GM12873 (cell line): Measurements from ENCODE around the gene GUF1.

Experiments
- TF ChIP-seq, protein P1 (sequence below): IDR thresholded peaks from 2 replicates; pipeline ENCODE4 v1.5.1; 2012; ENCODE audit warnings: low read depth, mild to moderate bottlenecking, moderate library complexity, low read length, control low read depth; ENCODE audit not compliant: insufficient read depth; ENCODE audit errors: missing control alignments

The GUF1 gene

DNA sequence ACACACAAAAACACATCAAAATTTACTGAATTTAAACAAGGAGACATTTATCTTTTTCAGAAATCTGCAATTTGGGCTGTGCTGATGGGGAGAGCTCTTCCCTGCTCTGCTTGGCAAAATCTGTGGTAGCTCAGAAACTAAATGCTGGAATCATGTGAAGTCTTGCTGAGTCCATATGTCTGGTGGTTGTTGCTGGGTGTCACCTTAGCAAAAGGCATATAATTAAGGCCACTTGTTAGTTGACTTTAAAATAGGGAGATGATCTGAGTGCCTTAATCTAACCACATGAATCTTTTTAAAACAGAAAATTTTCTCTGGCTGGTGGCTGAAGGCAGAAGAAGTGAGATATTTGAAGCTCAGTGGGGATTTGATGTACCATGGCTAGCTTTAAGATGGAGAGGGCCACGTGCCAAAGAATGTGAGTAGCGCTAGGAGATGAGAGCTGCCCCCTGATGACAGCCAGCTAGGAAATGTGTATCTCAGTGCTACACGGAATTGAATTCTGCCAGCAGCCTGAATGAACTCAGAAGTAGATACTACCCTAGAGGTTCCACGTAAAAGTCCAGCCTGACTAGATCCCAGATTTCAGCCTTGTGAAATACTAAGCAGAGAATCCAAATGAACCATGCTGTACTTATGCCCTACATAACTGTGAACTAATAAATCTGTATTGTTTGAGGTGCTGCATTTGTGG, 7.6 kb upstream of the GUF1 start:
- TF ChIP-seq, protein P1, sequence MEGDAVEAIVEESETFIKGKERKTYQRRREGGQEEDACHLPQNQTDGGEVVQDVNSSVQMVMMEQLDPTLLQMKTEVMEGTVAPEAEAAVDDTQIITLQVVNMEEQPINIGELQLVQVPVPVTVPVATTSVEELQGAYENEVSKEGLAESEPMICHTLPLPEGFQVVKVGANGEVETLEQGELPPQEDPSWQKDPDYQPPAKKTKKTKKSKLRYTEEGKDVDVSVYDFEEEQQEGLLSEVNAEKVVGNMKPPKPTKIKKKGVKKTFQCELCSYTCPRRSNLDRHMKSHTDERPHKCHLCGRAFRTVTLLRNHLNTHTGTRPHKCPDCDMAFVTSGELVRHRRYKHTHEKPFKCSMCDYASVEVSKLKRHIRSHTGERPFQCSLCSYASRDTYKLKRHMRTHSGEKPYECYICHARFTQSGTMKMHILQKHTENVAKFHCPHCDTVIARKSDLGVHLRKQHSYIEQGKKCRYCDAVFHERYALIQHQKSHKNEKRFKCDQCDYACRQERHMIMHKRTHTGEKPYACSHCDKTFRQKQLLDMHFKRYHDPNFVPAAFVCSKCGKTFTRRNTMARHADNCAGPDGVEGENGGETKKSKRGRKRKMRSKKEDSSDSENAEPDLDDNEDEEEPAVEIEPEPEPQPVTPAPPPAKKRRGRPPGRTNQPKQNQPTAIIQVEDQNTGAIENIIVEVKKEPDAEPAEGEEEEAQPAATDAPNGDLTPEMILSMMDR, result no peak

DNA sequence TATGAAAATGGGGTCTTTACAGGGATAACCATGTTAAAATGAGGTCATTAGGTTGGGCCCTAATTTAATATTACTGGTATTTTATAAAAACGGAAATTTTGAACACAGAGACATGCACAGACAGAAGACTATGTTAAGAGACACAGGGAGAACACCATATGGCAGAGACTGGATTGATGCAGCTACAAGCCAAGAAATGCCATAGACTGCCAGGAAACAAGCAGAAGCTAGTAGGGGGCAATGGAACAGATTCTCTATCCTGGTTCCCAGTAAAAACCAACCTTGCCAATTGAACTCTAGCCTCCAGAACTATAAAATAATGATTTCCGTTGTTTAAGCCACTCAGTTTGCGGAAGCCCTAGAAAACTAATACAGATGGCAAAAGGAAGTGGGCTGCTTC, 6.6 kb upstream of the GUF1 start:
- TF ChIP-seq, protein P1, result no peak

DNA sequence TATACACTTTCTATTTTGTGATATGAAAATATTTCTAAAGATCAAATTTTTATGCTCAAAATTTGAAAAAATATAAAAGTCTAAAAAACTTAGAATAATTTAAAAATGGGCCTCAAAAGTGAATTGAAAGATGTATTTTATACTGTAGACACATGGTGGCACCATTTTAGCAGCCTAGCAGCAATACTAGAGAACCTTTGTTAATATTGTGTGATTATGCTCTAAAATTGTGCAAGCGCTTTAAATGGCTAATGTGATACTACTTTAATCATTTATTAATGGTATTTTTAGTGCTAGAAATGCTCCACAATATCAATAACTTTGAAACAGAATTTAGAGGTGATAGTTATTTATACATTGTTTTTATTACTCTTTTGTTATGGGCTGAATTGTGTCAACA, 3.7 kb upstream of the GUF1 start:
- TF ChIP-seq, protein P1, result no peak

DNA sequence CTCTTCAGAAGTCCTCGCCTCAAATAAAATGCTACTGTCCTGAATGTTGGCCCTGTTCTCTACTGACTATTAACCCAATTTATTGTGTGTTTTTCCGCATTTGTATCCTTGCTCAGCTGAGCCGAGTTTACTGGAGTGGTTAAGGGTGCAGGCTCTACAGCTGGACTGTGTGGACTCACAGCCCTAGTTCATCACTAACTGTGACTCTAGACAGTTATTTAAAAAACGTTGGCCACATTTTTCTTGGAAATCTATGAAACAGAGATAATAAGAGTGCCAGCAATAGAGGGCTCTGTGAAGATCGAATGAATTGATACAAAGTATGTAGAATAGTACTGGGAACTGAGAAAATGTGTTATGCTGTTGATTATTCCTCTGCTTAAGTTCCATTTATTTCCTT, 2.9 kb upstream of the GUF1 start:
- TF ChIP-seq, protein P1, result no peak

DNA sequence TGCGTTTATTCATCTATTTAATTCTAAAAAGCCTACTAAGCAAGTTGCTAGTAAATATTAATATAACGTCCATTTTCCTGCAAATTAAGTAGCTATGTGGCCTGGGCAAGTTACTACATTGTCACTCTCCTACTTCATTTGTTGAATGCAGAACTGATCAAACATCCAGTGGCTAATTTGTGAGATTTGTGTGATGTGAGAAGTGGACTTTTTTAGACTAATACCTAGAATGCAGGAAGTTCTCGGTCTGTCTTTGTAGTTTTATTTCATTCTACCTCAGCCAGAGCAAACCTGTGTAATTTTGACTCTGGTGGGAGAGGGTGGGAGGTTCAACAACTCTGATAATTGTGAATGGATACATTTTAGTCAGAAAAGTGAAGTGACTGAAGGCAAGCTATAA, 840 bp downstream of the GUF1 start:
- TF ChIP-seq, protein P1, result no peak

DNA sequence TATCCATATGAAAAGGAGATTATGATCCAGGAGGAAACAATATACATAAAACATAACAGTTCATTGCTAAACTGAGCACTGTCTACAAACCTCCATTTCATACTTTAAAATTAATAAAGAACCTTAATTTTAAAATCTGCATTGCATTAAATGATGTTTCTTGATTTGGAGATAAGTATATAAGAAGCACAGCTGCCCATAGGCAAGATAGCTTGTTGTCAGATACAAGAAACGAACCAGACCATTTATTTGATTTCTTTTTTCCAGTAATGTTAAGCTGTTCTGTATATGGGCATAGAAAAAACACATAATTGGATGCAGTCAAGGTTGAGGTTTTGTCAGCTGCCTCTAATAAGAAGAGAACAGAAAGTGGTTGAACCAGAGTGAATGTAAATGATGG, 6.4 kb downstream of the GUF1 start:
- TF ChIP-seq, protein P1, result no peak

DNA sequence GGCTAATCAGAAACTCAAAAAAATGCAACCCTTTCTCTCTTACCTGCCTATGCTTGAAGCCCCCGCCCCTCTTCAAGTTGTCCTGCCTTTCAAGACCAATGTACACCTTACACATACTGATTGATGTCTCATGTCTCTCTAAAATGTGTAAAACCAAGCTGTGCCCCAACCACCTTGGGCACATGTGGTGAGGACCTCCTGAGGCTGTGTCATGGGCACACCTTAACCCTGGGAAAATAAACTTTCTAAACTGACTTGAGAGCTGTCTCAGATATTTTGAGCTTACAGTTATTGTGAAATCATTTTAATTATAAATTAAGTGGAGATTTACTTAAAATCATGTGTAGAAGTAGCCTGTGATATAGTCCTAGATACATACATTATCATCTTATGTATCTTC, 22.2 kb downstream of the GUF1 start:
- TF ChIP-seq, protein P1, result no peak
